Stomach (tissue), 9 donors: ENCODE data around the gene KRT17. TPM values are rescaled to one million over a fixed set of nuclear protein-coding genes. Genes with fewer than 3 reads are reported as not detected.
A peak's percentile ranks its signal among the peaks of the same experiment; 100 is the strongest.

Source experiments
- DNase-seq, 2 donors: peaks; one replicate each; pipeline versions ENCODE4 v3.0.0 to v3.0.0-alpha.2; 2013 to 2019
- H3K27ac ChIP-seq, 5 donors: fragments of 200-600 bp in 4 of 5; sonication (generic) in 4 of 5; one replicate each; pipeline ENCODE4 v1.5.1; 2013 to 2019; ENCODE audit warnings: mild to moderate bottlenecking in 1 of 5, moderate library complexity in 1 of 5
- H3K27me3 ChIP-seq, 3 donors: fragments of 200-600 bp; sonication (generic); one replicate each; pipeline ENCODE4 v1.5.1; 2017 to 2019; ENCODE audit warnings: mixed run types in 1 of 3
- H3K36me3 ChIP-seq, 4 donors: fragments of 200-600 bp; sonication (generic); 1 replicate in 3 of 4; 2 replicates in 1 of 4; pipeline ENCODE4 v1.5.1; 2016 to 2019
- H3K4me1 ChIP-seq, 4 donors: fragments of 200-600 bp; sonication (generic); one replicate each; pipeline ENCODE4 v1.5.1; 2016 to 2019
- H3K4me3 ChIP-seq, 4 donors: fragments of 200-600 bp; sonication (generic) in 3 of 4; one replicate each; pipeline ENCODE4 v1.5.1; 2016 to 2019; ENCODE audit warnings: mild to moderate bottlenecking in 1 of 4
- H3K9me3 ChIP-seq, 4 donors: fragments of 200-600 bp; sonication (generic); one replicate each; pipeline ENCODE4 v1.5.1; 2016 to 2019
- EP300 ChIP-seq: sonication (generic); formaldehyde crosslinking; IDR thresholded peaks from one replicate; pipeline ENCODE4 v1.6.1; 2017; ENCODE audit warnings: antibody characterized with exemption
- POLR2A ChIP-seq, 4 donors: fragments of 450-650 bp; IDR thresholded peaks; one replicate each; pipeline ENCODE4 v1.6.1; 2016; ENCODE audit warnings: antibody characterized with exemption in 4 of 4, control low read depth in 2 of 4, mild to moderate bottlenecking in 1 of 4, moderate library complexity in 1 of 4
- POLR2AphosphoS5 ChIP-seq, 3 donors: sonication (generic); formaldehyde crosslinking; IDR thresholded peaks; one replicate each; pipeline ENCODE4 v1.6.1; 2016; ENCODE audit warnings: antibody characterized with exemption in 3 of 3
- WGBS, 5 donors: extraction: QIAGEN DNeasy Blood & Tissue Kit in 3 of 5; methylation state at CpG; one replicate each; pipeline versions ENCODE4 v1.1.5 to v1.1.7; 2013 to 2018; 5-methylcytosine and 5-hydroxymethylcytosine counted together
- intact Hi-C: fragments of 100-400 bp; cut with DNase I; formaldehyde crosslinking; loops from one replicate; pipeline ENCODE4 v1.15.1; 2023; ENCODE audit warnings: low total_unique reads
- polyA plus RNA-seq, 3 donors: library from polyadenylated mRNA; stranded (reverse); fragments of 200-250 nt; gene quantifications; one replicate each; pipeline ENCODE4 v1.2.3, GENCODE V29; 2013
- total RNA-seq, 5 donors: library from RNA; depleted of rRNA; stranded (reverse); fragments of >200 nt; gene quantifications; one replicate each; pipeline versions ENCODE4 v1.1.0 to v1.2.3, GENCODE V29; 2014 to 2016
- TF ChIP-seq, protein P1 (sequence below), 7 experiments: fragments of 450-650 bp in 4 of 7; fragments of 200-600 bp in 3 of 7; sonication (generic) in 3 of 7; IDR thresholded peaks; one replicate each; pipeline ENCODE4 v1.5.1; 2016 to 2019; ENCODE audit warnings: antibody characterized with exemption in 7 of 7, control low read depth in 2 of 7, mild to moderate bottlenecking in 1 of 7
- donor health status: healthy with polysubstance abuse.
- donor health status: Bipolar disorder and iron deficiency.
- donor health status: healthy.

The KRT17 gene
- total and polyA plus RNA-seq, 8 donors, result 1.6 to 14.2 (median 6.0) TPM; not detected in 1

- intact Hi-C loops, result loop anchor here (10.0 kb wide), 1 partner anchor 862 kb away; no protein-coding TSS in a partner anchor
- peak overlapping the region; percentile 78 to 88 (median 86) for H3K27ac ChIP-seq
- WGBS, 5 donors, result 0 to 3% (median 2%) methylated on average over 21 to 23 of the region's 23 CpGs
- H3K9me3 ChIP-seq, result no peaks in the 10 kb centered on the region
- peak overlapping the region; percentile 49 to 54 (median 51) for H3K4me3 ChIP-seq
- H3K27me3 ChIP-seq, result no peaks in the 10 kb centered on the region
- no peaks in the 10 kb centered on the region for H3K36me3 ChIP-seq
- peaks cover 22 to 41% (median 25%) of the 10 kb centered on the region in 4 donors for H3K4me1 ChIP-seq
- TF ChIP-seq POLR2A (IDR thresholded peaks at IDR 0.05), result no peak
- TF ChIP-seq, protein P1, sequence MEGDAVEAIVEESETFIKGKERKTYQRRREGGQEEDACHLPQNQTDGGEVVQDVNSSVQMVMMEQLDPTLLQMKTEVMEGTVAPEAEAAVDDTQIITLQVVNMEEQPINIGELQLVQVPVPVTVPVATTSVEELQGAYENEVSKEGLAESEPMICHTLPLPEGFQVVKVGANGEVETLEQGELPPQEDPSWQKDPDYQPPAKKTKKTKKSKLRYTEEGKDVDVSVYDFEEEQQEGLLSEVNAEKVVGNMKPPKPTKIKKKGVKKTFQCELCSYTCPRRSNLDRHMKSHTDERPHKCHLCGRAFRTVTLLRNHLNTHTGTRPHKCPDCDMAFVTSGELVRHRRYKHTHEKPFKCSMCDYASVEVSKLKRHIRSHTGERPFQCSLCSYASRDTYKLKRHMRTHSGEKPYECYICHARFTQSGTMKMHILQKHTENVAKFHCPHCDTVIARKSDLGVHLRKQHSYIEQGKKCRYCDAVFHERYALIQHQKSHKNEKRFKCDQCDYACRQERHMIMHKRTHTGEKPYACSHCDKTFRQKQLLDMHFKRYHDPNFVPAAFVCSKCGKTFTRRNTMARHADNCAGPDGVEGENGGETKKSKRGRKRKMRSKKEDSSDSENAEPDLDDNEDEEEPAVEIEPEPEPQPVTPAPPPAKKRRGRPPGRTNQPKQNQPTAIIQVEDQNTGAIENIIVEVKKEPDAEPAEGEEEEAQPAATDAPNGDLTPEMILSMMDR (IDR thresholded peaks at IDR 0.05), result peak in 5 of 7 experiments; percentile 97 to 98 (median 97)
- TF ChIP-seq EP300, result no peak
- peak in 1 of 3 donors; percentile 50 for TF ChIP-seq POLR2AphosphoS5 (IDR thresholded peaks at IDR 0.05)
- DNase-seq, result peak; percentile 88 to 94
Observed at GRCh38 chr17:41666708-41667279, 42.4 kb upstream of the KRT17 start.

- Histone ChIP-seq H3K27me3 (no peaks in the 10 kb centered on the region), H3K4me3 (peak overlapping the region; percentile 49 to 54 (median 51)), H3K27ac (peak overlapping the region; percentile 78 to 88 (median 86)), H3K4me1 (peaks cover 22 to 41% (median 25%) of the 10 kb centered on the region in 4 donors), H3K36me3 (no peaks in the 10 kb centered on the region), H3K9me3 (no peaks in the 10 kb centered on the region)
- WGBS, 5 donors, result 2 to 17% (median 3%) methylated on average over 10 to 11 of the region's 11 CpGs
- TF ChIP-seq EP300, result no peak
- TF ChIP-seq, protein P1 (IDR thresholded peaks at IDR 0.05), result peak in 1 of 7 experiments; percentile 9
- TF ChIP-seq POLR2A (IDR thresholded peaks at IDR 0.05), result no peak
- no peak for TF ChIP-seq POLR2AphosphoS5 (IDR thresholded peaks at IDR 0.05)
- intact Hi-C loops, result loop anchor here (10.0 kb wide), 1 partner anchor 861 kb away; no protein-coding TSS in a partner anchor
- peak in 1 of 2 donors; percentile 90 for DNase-seq
Observed at GRCh38 chr17:41666237-41666641, 41.9 kb upstream of the KRT17 start.

DNA sequence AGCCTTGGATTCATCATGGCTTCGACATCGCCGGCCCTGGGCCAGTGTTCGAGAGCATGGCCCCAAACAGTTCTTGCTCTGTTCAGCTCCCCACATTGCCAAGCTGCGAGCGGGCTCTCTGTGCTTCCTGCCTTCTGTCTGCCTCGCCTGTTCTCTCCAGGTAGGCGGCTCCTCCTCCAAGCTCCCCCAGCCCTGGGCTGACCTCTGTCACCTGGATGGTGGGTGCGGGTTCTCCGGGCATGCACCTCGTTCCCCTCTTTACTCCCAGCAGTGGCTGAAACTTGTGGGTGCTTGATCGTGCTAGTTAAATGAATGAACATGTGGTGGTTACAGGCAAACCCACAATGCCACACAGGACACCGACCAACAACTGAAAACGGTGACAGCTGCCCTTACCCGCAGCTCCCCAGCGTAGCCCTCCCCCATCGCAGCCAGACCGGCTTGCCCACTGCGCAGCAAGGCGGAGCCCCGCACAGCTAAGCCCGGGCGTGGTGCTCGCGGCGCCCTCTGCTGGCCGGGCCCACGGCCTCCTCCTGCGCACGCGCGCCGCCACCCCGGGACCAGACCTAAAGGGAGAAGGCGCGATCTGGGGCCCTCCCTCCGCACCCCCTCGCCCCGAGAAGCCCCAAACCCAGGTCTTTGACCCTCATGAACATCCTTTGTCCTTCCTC, 41.3 kb upstream of the KRT17 start:
- H3K27me3 ChIP-seq, result no peaks in the 10 kb centered on the region
- H3K4me1 ChIP-seq, result peaks cover 22 to 41% (median 25%) of the 10 kb centered on the region in 4 donors
- peak overlapping the region; percentile 78 to 88 (median 86) for H3K27ac ChIP-seq
- intact Hi-C loops, result loop anchor here (10.0 kb wide), 1 partner anchor 861 kb away; no protein-coding TSS in a partner anchor
- WGBS, 5 donors, result 1 to 4% (median 3%) methylated on average over 14 to 39 of the region's 39 CpGs
- DNase-seq, result peak; percentile 93 to 97
- no peaks in the 10 kb centered on the region for H3K9me3 ChIP-seq
- H3K36me3 ChIP-seq, result no peaks in the 10 kb centered on the region
- H3K4me3 ChIP-seq, result peak overlapping the region; percentile 49 to 54 (median 51)
- no peak for TF ChIP-seq POLR2A (IDR thresholded peaks at IDR 0.05)
- TF ChIP-seq POLR2AphosphoS5 (IDR thresholded peaks at IDR 0.05), result peak; percentile 72 to 92 (median 85)
- TF ChIP-seq, protein P1 (IDR thresholded peaks at IDR 0.05), result peak in 6 of 7 experiments; percentile 18 to 96 (median 92)
